SH-SY5Y (cell line): ENCODE measurements around the gene ADAMTS20.

ENCODE experiments used
- GATA2 ChIP-seq: IDR thresholded peaks from 2 replicates; pipeline ENCODE4 v1.6.1; 2011; ENCODE audit warnings: mild to moderate bottlenecking, low read depth, low read length
- GATA3 ChIP-seq: IDR thresholded peaks from 2 replicates; pipeline ENCODE4 v1.6.1; 2011; ENCODE audit warnings: low read depth, mild to moderate bottlenecking, low read length, moderate library complexity

Gene ADAMTS20

GRCh38 chr12:43551279-43551970, 578 bp downstream of the ADAMTS20 start:
- TF ChIP-seq GATA3 (no peak), GATA2 (no peak)

GRCh38 chr12:43550831-43551271, 1.2 kb downstream of the ADAMTS20 start:
- no peak for TF ChIP-seq GATA2
- no peak for TF ChIP-seq GATA3

- no peak for TF ChIP-seq GATA2
- no peak for TF ChIP-seq GATA3
These were observed 7.3 kb downstream of the ADAMTS20 start for GRCh38 chr12:43544703-43545102.

- TF ChIP-seq GATA2 = no peak
- no peak for TF ChIP-seq GATA3
These were observed 11.5 kb downstream of the ADAMTS20 start for GRCh38 chr12:43540470-43540869.

GRCh38 chr12:43516045-43516444, 36.0 kb downstream of the ADAMTS20 start:
- TF ChIP-seq GATA2 (no peak), GATA3 (no peak)

- TF ChIP-seq GATA3 = no peak
- no peak for TF ChIP-seq GATA2
These were observed 50.3 kb downstream of the ADAMTS20 start for GRCh38 chr12:43501703-43502102.

- TF ChIP-seq GATA3 (no peak), GATA2 (no peak)
These were observed 58.7 kb downstream of the ADAMTS20 start for GRCh38 chr12:43493261-43493797.

GRCh38 chr12:43482311-43483085, 69.5 kb downstream of the ADAMTS20 start:
- TF ChIP-seq GATA3 = no peak
- TF ChIP-seq GATA2 = no peak

- TF ChIP-seq GATA3 = no peak
- no peak for TF ChIP-seq GATA2
These were observed 71.4 kb downstream of the ADAMTS20 start for GRCh38 chr12:43480591-43480990.

GRCh38 chr12:43462741-43463140, 89.3 kb downstream of the ADAMTS20 start:
- no peak for TF ChIP-seq GATA3
- no peak for TF ChIP-seq GATA2

- TF ChIP-seq GATA2 (no peak), GATA3 (no peak)
These were observed 89.9 kb downstream of the ADAMTS20 start for GRCh38 chr12:43462080-43462479.

GRCh38 chr12:43459285-43459684, 92.7 kb downstream of the ADAMTS20 start:
- TF ChIP-seq GATA3 (no peak), GATA2 (no peak)

- TF ChIP-seq GATA3 = no peak
- TF ChIP-seq GATA2 = no peak
These were observed 98.2 kb downstream of the ADAMTS20 start for GRCh38 chr12:43453761-43454160.

GRCh38 chr12:43444940-43445564, 107.0 kb downstream of the ADAMTS20 start:
- TF ChIP-seq GATA3 = no peak
- TF ChIP-seq GATA2 = no peak

- TF ChIP-seq GATA3 = no peak
- no peak for TF ChIP-seq GATA2
These were observed 115.4 kb downstream of the ADAMTS20 start for GRCh38 chr12:43436597-43436996.
